Ramos (cell line): ENCODE results near the gene CACNG4.
"Not testable (repeated sequence)": the region's sequence is repeated elsewhere in the genome, so short reads cannot be mapped to it uniquely, and the experiment has no call there.

Source experiments
- in situ Hi-C: fragments of 300-500 bp; cut with MboI; formaldehyde crosslinking; loops from one replicate; pipeline ENCODE4 v1.14.3; 2022; ENCODE audit warnings: low sequenced_read_pairs; ENCODE audit not compliant: unreplicated experiment

The CACNG4 gene

GRCh38 chr17:66960613-66961012 lies 3.9 kb upstream of the CACNG4 start:
- in situ Hi-C loops = no loop called here

DNA sequence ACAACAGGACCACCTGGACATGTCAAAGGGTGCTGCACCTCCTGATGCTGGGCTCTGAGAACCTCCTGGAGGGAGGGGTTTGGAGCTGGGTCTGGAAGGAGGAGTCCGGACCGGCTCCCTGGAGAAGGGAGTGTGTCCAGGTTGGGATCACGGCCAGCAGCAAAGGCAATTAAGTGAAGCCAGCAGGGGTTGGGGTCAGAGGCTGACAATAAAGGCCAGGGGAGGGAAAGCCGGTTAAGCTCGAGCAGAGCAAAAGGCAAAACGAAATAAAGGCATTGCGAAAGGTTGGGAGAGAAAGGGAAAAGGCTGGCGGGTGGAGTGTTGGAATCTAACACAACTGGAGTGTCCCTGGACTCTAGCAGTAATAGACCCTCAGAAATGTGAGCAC lies 992 bp upstream of the CACNG4 start:
- in situ Hi-C loops = no loop called here

GRCh38 chr17:66964930-66965800 lies 658 bp downstream of the CACNG4 start:
- in situ Hi-C loops = no loop called here

DNA sequence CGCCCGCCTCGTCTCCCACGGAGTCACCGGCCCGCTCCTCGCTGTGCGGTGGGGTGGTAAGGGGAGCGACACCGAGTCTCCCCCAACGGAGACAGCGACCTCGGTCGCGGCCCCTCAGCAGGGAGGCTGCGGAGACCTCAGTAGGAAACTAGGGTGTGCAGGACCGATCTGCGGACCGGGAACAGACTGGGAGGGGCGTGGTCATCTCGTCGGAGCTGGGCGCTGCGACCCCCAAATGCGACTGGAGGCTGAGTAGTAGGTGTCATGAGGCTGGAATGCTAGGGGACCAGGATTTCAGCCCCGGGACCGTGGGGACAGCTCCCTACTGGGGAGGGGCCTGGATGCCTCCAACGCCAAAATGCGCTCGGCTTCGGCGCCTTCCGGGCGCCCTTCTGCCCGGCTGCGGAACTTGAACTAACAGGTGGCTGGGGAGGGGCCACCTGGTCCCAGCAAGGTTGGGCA lies 1.3 kb downstream of the CACNG4 start:
- in situ Hi-C loops = no loop called here

GRCh38 chr17:66966298-66966697 lies 1.8 kb downstream of the CACNG4 start:
- in situ Hi-C loops = no loop called here

DNA sequence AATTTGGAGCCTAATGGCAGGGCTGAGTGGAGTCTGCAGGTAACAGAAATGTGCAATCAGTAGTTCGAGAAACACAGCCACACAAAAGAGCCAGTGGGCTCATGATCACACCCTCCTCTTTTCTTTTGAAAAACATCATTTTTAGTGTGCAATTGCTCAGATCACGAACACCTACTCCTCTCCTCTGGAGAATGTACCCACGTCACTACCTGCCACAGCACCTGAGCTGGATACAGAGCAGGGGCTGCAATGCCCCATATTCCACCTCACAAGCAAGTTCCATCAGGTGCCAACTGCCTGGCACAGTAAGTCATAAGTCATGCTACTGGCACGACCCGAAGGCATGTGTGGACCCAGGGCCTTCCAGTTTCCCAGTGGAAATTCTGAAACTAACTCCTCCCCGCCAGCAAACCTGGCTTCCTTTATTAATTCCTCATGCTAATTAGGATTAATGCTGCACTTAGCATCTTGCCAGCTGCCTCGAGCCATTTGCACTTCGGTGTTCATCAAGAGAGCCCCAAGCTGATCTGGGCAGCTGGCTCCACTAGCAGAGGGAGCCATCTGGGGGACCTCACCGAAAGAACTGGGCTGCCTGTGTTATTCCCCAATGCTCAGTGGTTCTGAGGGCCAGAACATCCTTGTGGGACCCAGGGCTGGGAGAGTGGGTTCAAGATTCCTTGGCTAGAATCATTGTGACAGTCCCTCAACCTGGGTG lies 2.4 kb downstream of the CACNG4 start:
- in situ Hi-C loops = no loop called here

DNA sequence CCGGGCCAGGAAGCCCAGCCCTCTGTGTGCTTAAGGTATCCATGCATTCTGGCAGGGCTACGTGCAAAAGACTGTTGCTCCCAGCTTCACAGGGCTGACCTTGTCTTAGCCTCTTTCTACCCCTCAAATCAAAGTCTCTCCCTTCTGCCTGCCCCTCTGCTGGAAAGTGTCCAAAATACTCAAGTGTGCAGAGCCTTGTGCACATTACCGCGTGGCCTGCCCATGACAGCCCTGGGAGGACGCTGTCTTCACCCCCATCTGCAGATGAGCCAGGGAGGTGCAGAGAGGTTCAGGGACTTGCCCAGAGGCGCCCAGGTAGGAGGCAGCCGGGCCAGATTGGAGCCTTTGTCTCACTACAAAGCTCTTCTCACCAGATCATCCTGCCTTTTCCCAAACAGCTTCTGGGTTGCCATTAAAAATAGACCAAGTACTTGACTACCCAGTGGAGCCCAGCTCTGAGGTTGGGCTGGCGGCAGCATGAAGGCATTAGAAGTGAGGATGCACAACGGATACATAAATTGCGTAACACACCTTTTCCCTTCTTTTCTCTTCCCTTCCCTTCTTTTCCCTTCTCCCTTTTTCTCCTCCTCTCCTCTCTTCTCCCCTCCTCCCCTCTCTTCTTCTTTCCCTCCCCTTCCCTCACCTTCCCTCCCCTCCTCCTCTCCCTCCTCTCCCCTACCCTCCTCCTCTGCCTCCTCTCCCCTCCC lies 3.5 kb downstream of the CACNG4 start:
- in situ Hi-C loops = no loop called here

DNA sequence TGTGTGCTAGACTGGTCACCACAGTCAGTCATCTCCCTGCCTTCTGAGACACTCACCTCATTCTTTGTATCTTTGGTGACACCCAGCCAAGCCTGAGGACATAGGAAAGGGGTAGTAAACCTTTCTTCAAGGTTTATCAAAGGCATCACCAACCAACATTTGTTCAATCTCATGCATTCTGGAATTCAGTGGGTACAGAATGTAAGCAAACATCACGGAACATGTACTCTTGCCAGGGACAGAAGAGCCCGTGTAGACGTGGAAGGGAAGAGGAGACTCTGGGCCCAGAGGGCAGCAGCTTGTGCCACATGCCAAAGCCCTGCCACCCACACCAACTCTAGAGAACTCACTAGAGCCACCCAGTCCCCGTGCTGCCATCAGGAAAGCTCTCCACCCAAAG lies 4.4 kb downstream of the CACNG4 start:
- in situ Hi-C loops = no loop called here

GRCh38 chr17:66970140-66970539 lies 5.6 kb downstream of the CACNG4 start:
- in situ Hi-C loops = no loop called here

- in situ Hi-C loops = no loop called here
Measured at GRCh38 chr17:66970797-66971196, 6.3 kb downstream of the CACNG4 start.

DNA sequence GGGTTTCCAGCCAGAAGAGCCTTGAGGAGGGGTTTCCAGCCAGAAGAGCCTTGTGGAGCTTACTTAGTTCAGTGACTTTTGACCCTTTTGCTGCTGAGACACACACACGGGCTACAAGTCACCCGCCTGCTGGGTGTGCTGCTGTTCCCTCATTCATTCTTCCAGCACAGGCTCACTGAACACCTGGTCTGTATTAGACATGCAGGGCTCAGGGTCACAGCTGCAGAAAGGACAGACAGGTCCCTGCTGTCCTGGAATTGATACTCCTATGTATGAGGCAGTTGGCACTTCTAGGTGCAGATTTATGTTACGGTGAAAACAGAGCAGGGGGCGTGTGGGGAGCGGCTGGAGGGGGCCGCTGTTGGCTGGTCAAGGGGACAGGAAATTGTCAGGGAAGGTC lies 6.8 kb downstream of the CACNG4 start:
- in situ Hi-C loops = no loop called here

GRCh38 chr17:66971730-66972441 lies 7.4 kb downstream of the CACNG4 start:
- in situ Hi-C loops = no loop called here

DNA sequence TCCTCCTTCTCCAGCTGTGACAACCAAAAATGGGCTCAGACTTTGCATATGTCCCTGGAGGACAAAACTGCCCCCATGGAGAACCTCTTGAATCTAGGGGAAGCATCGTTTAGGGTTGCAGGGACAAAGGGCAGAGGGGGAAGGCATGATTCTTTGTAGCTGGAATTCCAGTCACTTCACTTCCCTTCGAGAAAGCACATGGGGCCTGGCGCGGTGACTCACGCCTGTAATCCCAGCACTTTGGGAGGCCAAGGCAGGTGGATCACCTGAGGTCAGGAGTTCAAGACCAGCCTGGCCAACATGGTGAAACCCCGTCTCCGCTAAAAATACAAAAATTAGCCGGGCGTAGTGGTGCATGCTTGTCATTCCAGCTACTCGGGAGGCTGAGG lies 7.9 kb downstream of the CACNG4 start:
- in situ Hi-C loops = not testable (repeated sequence)

GRCh38 chr17:66975188-66975587 lies 10.7 kb downstream of the CACNG4 start:
- in situ Hi-C loops = no loop called here

DNA sequence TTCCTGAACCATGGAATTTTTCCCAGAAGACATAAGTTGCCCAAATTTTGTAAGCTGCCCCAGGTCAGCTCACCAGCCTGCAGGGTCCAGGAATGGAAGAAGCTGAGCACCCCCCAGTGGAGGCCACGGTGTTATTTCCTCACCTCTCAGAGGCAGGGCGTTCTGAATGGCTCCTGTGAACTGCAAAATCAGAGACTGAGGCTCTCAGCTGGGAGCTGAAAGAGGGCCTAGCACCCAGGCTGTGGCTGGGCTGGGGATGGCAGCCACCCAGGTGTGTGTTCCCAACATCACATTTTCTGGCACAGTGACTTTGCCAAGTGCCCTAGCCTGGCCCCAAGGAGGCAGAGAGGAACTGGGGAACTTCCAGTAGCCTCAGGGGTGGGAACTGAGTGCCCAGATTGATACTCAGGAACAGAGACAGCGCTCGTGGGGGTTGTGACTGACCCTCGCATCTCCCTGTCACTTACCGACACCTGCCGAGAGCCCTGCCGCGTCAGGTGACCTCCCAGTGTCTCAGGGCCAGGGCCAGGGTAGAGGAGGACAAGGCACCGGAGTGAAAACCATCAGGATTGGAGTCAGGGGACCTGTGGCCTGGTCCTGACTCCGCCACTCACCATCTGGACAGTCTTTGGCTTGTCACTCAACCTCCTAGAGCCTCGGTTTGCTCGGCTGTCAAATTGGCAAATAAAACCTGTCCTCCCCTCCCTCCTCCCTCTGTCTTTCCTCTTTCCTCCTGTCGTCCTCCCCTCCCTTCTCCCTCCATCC lies 11.3 kb downstream of the CACNG4 start:
- in situ Hi-C loops = no loop called here

DNA sequence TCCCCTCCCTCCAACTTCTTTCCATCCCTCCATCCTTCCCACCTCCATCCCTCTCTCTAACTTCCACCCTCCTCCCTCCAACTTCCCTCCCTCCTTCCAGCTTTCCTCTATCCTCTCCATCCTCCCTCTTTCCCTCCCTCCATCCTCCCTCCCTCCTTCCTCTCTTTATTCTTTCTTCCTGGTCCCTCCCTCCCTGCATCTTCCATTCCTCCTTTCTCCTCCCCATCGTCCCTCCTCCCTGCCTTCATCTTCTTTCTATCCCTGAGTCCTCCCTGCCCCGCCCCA lies 11.8 kb downstream of the CACNG4 start:
- in situ Hi-C loops = no loop called here

GRCh38 chr17:66976781-66977201 lies 12.3 kb downstream of the CACNG4 start:
- in situ Hi-C loops = no loop called here

- in situ Hi-C loops = no loop called here
Measured at GRCh38 chr17:66978514-66979061, 14.1 kb downstream of the CACNG4 start.

DNA sequence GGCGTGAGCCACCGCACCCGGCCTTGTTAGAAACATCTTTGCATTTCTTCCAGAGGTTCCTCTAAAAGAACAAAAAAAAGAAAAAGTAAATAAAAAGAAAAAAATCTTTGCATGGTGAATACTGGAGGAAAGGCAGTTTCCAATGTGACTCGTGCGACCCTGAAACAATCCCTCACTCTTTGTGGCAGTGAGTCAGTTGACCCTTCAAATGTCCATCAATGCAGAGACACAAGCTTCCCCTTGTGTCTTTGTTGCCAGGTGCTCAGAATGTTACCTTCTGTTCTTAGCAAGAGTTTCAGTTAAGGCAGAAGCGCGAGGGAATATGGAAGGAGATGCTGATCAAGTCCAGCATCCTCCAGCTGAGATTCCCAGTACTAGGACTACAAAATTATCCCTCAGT lies 16.4 kb downstream of the CACNG4 start:
- in situ Hi-C loops = no loop called here
